Panc1 (cell line): ENCODE measurements around the gene ABCA7.

Experiments used
- CTCF ChIP-seq: fragments of 450-650 bp; IDR thresholded peaks from 2 replicates; pipeline ENCODE4 v1.5.1; 2017; ENCODE audit warnings: mild to moderate bottlenecking
- POLR2AphosphoS5 ChIP-seq: IDR thresholded peaks from 2 replicates; pipeline ENCODE4 v1.6.1; 2012; ENCODE audit warnings: mild to moderate bottlenecking, low read depth, low read length, moderate library complexity

DNA sequence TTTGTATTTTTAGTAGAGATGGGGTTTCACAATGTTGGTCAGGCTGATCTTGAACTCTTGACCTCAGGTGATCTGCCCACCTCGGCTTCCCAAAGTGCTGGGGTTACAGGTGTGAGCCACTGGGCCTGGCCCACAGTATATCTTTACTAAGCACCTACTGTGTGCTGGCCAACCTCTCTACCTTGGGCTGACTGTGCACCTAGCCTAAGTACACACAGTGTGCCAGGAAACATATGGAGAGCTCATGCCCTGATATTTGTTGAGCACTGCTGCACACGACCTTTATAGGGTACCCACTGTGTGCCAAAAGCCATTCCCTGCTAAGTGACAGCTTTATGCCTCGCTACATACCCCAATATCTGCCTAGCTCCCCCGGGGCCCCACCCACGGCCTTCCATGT lies 20.8 kb downstream of the ABCA7 start:
- TF ChIP-seq CTCF (no peak), POLR2AphosphoS5 (no peak)
